A172 (cell line): Measurements from ENCODE around the gene L3MBTL4. TPM values are rescaled to one million over a fixed set of nuclear protein-coding genes. Genes with fewer than 3 reads are reported as not detected.

Experiments used
- DNase-seq: peaks from one replicate; pipeline ENCODE4 v3.0.0-alpha.2; 2015; ENCODE audit warnings: low spot score
- total RNA-seq: library from RNA; depleted of rRNA; stranded (reverse); fragments of >200 nt; shearing (Covaris generic); gene quantifications from 2 replicates; pipeline ENCODE4 v1.2.3, GENCODE V29; 2014

L3MBTL4 gene
- total RNA-seq, 1 experiment from 2014 or later = not detected

DNA sequence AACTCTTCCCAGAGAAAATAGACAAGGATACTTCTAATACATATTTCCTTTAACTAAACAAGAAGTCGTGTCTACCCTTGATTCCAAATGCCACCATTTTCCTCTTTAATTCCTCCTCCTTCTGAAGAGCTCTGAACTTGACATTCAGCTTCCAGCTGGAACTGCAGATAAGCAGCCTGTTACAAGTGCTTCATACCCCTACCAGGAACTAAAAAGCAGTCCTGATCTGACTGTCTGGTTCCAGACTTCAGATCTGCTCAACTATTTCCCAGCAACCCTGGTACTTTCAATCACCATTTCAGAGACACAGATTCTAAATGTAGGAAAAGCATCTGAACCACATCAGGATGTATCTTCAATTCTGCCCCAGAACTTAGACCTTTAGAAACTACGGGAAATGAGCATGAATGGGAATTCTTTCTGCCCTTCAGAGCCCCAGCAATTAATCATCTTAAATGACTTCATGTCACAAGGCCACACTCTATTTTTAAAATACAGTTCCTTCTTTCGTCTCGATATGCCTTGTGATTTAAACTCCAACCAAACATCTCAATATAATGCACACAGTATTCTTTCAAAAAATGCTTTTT is 159.5 kb downstream of the L3MBTL4 start:
- no peak for DNase-seq

DNA sequence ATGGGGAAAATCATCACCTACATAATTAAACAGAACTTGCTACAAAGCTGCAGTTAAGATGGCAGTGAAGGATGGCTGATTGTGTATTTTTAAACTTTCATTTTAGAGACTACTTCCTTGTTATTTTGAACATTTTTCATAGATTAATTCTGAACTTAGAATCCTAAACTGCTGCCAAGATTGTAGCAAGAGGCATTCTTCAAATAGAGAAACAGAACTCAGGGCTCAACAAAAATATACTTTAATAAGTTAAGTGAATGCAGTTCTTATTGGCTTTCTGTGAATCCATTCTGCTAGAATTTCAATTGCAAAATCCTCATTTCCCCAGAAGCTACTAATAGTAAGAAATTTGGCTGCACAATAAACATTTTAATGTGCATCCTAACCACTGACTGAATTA is 160.3 kb downstream of the L3MBTL4 start:
- DNase-seq = no peak

GRCh38 chr18:6251084-6251483 is 163.6 kb downstream of the L3MBTL4 start:
- DNase-seq = no peak

DNA sequence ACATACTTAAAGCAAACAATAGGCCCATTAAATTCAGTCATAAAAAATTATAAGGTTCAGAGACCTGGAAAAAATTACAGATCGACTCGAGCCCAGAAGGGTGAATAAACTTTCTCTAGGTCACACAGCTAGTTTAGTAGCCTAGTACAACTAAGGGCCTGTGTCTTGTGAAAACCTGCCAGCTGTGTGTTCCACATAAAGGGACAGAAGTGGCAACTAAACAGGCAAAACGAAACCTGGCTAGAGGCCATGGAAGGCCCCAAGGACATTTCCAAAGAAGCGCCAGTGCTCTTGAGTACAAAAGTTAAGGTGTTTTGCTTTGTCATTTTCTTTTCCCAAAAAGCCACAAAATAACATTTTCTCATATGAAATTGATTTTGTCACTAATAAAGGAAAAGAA is 164.9 kb downstream of the L3MBTL4 start:
- DNase-seq = no peak

GRCh38 chr18:6249170-6249569 is 165.5 kb downstream of the L3MBTL4 start:
- DNase-seq = no peak

DNA sequence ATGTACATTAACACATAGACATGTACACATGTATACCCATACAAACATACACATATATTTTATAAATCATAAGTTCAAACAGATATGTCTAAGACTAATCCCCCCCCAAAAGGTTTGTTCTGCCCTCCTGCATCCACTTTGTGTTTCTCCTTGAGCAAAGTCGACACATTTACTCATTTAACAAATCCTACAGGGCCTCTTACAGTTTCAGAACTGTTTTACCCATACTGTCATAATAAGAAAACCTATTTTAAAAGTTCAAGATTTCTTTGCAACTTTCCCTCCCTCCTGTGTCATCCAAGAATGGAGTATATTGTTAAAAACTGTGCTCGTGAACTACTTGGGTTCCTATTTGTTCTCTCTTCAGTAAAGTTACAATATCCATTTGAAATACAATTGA is 166.7 kb downstream of the L3MBTL4 start:
- DNase-seq = no peak

DNA sequence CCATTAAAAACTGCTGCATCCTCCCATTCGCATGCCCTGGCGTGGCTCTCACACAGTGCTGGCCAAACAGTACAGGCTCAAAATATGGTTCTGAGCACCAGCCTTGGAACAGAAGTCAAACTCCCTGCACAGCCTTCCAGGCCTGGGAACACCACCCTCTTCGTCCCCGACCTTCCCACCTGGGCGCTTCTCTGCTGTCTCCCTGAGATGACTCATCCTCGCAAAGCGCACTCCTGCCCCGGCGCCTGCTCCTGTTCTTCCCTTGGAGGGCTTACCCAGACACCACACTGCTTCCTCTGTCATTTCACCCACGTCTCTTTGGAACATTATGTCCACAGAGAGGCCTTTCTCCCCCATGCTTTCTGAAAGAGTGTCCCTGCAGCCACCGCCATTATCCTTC is 172.7 kb downstream of the L3MBTL4 start:
- DNase-seq = no peak

- no peak for DNase-seq
These were observed 175.0 kb downstream of the L3MBTL4 start for GRCh38 chr18:6239716-6240115.

- no peak for DNase-seq
These were observed 178.5 kb downstream of the L3MBTL4 start for GRCh38 chr18:6236258-6236657.

DNA sequence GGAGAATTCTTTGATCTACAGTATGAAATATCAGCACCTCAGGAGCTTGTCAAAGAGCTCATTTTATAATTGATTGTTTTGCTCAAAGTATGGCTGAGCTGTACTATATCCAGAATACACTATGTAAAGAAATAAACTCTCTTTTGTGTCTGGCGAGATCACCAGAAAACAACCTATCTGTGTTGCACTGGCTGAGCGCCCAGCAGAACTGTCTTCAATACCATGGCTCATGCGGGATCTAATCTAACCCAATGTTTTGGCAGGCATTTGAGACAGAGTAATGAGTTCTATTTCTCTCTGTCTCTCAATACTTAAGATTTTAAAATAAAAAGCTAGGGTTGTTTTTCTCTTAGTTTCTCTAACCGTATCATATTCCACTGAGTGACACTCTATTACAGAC is 192.4 kb downstream of the L3MBTL4 start:
- DNase-seq = no peak

GRCh38 chr18:6221602-6222014 is 193.1 kb downstream of the L3MBTL4 start:
- DNase-seq = no peak

- DNase-seq = no peak
These were observed 194.6 kb downstream of the L3MBTL4 start for GRCh38 chr18:6220129-6220528.

- DNase-seq = peak; percentile 16
These were observed 195.5 kb downstream of the L3MBTL4 start for GRCh38 chr18:6219116-6219717.

GRCh38 chr18:6215888-6216287 is 198.8 kb downstream of the L3MBTL4 start:
- DNase-seq = no peak

GRCh38 chr18:6211174-6211504 is 203.6 kb downstream of the L3MBTL4 start:
- DNase-seq = no peak

- DNase-seq = no peak
These were observed 204.2 kb downstream of the L3MBTL4 start for GRCh38 chr18:6210349-6211173.

GRCh38 chr18:6207941-6208340 is 206.8 kb downstream of the L3MBTL4 start:
- no peak for DNase-seq

DNA sequence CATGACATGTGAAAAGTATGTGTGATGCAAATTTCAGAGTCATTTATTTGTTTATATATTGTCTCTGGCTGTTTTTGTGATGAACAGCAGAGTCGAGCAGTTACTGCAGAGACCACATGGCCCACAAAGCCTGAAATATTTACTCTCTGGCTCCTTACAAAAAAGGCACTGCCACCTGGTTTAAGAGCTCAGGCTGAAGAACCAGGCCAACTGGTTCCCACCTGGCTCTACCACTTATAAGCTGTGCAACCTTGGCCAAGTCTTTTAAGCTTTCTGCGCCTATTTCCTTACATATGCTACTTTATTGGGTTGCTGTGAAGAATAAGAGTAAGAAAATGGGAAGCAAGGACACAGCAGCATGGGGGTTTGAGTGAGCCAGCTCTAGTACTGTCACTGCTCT is 207.6 kb downstream of the L3MBTL4 start:
- DNase-seq = no peak

DNA sequence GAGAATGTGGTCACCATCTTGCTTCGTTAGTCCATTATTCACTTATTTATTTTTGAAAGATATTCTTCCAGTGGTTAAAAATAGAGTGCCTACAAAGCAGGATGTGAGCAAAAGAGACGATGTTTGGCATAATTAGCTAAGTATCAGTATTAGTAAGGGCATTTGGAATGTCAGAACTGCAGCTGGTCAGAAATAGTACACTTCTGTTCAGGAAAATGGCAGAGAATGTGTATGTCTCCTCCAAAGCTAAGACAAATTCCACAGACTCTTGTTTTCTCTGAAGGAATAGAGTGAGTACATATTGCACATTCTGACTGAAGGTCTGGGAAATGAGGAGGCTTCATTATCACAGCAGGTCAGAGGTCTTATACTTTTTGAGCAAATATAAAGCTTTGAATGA is 209.0 kb downstream of the L3MBTL4 start:
- no peak for DNase-seq

- DNase-seq = no peak
These were observed 210.2 kb downstream of the L3MBTL4 start for GRCh38 chr18:6204476-6204875.

GRCh38 chr18:6203791-6204190 is 210.9 kb downstream of the L3MBTL4 start:
- DNase-seq = no peak

DNA sequence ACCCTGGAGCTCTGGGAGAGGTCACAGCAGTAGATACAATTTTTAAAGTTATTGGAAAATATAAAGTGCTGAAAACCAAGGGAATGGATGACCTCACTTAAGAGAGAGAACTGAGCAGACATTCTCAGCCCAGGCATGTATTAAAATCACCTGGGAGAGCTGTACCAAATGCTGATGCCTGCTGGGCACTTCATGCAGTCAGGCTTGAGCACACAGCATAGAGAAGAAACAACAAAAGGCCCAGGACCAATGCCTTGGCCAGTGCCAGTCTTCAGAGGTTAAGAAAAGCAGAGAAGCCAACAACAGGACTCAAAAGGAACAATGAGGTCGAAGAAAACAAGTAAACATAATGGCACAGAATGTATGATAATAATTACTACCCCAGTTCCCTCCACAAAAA is 211.8 kb downstream of the L3MBTL4 start:
- no peak for DNase-seq

DNA sequence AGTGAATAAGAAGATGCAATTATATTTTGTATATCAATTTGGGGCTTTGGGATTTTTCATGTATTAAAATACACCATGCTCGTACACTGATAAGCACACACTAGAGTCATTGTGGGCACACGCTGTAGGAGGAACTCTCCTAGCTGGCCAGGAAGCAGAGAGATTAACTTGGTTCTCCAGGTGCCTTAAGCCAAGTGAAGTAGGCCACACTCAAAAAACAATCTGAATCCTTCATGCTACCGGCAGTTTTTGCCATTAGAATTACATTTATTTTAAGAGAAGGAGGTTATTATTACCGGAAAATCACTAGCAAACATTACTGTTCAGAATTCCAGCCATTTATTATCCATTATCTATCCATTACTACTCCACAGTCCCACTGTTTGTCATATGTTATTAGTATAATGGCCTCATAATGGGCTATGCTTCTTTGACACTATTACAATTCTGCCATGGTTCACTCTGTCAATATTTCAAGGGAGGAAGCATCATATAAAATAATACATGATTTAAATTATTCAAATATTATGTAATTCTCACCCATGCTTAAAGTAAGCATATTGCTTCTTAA is 214.4 kb downstream of the L3MBTL4 start:
- DNase-seq = no peak
